GM12892 (cell line): ENCODE data around the gene DSTYK.

Experiments used
- POLR2A ChIP-seq: IDR thresholded peaks from 2 replicates; pipeline ENCODE4 v1.6.1; 2011; ENCODE audit warnings: low read depth, low read length, control low read depth
- POLR2AphosphoS5 ChIP-seq: IDR thresholded peaks from 2 replicates; pipeline ENCODE4 v1.6.1; 2011; ENCODE audit warnings: low read depth, low read length, control low read depth
- TAF1 ChIP-seq: IDR thresholded peaks from 2 replicates; pipeline ENCODE4 v1.6.1; 2011; ENCODE audit warnings: low read depth, mild to moderate bottlenecking, control low read depth, low read length, borderline replicate concordance

DNA sequence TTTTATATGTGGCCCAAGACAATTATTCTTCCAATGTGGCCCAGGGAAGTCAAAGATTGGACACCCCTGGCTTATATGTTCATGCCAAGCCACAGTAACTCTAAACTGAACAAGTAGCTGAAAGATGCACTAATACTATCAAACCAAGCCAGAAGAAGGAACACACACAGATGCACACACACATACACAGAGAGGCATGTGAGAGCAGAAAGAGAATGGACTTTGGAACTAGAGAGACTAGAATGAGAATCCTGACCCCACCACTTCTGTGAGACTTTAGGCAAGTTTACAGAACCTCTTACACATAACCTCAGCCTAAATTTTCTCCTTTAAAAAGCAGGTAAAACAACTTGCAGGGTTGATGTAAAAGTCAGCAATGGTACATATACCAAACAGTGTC, 116.1 kb downstream of the DSTYK start:
- TF ChIP-seq POLR2A (no peak), TAF1 (no peak), POLR2AphosphoS5 (no peak)
